Stimulated activated CD8-positive, alpha-beta memory T cell treated with anti-CD3 and anti-CD28 coated beads, Interleukin-2, amount 100 ng/mL, for 1 hour (primary cell): ENCODE measurements around the gene SEC24A.
"Not testable (repeated sequence)": the region's sequence is repeated elsewhere in the genome, so short reads cannot be mapped to it uniquely, and the experiment has no call there.

Experiments
- DNase-seq, 2 donors: peaks; one replicate each; pipeline ENCODE4 v3.0.0-alpha.2; 2020; ENCODE audit warnings: low read depth in 2 of 2

The SEC24A gene

DNA sequence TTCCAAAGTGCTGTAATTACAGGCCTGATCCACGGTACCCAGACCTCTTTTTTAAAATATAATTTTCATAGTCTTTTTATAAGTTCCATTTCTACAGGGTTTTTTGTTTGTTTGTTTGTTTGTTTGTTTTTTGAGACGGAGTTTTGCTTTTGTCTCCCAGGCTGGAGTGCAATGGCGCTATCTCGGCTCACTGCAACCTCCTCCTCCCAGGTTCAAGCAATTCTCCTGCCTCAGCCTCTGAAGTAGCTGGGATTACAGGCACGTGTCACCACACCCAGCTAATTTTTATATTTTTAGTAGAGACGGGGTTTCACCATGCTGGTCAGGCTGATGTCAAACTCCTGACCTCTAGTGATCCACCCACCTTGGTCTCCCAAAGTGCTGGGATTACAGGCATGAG, 2.1 kb downstream of the SEC24A start:
- DNase-seq, result not testable (repeated sequence)

- DNase-seq, result no peak
These were observed 2.9 kb downstream of the SEC24A start for GRCh38 chr5:134651531-134651930.

GRCh38 chr5:134656690-134657089, 8.1 kb downstream of the SEC24A start:
- no peak for DNase-seq

DNA sequence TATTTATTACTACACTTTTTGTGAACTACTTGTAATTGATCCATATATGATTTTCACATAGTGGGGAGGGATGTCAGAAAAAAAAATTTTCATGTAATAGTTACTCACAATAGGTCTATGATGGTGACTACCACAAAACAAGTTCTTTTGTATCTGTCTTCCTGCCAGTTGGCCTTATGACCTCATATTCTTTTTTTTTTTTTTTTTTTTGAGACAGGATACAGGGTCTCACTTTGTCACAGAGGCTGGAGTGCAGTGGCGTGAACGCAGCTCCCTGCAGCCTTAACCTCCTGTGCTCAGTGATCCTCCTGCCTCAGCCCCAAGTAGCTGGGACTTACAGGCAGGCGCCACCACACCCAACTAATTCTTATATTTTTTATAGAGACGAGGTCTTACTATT, 10.9 kb downstream of the SEC24A start:
- no peak for DNase-seq

DNA sequence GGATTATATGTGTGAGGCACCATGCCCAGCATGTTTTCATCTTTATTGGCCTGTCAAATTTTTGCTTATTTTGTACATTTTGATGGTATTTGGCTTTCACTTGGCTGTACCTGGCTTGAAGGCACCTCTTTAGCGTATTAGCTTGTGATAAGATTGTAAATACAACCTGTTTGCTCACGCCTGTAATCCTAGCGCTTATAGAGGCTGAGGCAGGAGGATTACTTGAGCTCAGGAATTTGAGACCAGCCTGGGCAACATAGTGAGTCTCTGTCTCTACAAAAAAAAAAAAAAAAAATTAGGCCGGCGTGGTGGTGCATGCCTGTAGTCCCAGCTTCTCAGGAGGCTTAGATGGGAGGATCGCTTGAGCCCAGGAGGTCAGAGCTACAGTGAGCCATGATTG, 11.3 kb downstream of the SEC24A start:
- DNase-seq, result no peak

- DNase-seq, result no peak
These were observed 14.4 kb downstream of the SEC24A start for GRCh38 chr5:134662971-134663370.

DNA sequence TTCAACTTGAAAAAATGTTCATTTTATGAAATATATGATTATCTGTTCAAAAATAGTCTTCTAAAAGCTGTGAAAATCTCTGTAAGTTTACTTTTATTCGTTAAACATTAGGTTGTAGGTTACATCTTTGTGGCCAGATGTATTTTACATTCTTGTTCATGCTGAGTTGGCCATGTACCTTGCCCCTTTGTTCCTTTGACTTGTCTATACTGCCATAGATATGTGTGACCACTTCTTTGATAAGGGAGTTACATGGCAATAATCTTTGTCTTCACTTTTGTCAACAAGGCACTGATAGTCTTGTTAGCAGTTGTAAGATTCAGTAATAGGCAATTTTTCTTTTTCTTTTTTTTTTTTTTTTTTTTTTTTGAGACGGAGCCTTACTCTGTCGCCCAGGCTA, 15.9 kb downstream of the SEC24A start:
- no peak for DNase-seq

GRCh38 chr5:134673546-134673945, 25.0 kb downstream of the SEC24A start:
- not testable (repeated sequence) for DNase-seq

- not testable (repeated sequence) for DNase-seq
These were observed 28.8 kb downstream of the SEC24A start for GRCh38 chr5:134677357-134677756.

- not testable (repeated sequence) for DNase-seq
These were observed 41.6 kb downstream of the SEC24A start for GRCh38 chr5:134690144-134690543.

GRCh38 chr5:134692722-134693121, 44.1 kb downstream of the SEC24A start:
- DNase-seq, result no peak

- no peak for DNase-seq
These were observed 59.7 kb downstream of the SEC24A start for GRCh38 chr5:134708301-134708700.

DNA sequence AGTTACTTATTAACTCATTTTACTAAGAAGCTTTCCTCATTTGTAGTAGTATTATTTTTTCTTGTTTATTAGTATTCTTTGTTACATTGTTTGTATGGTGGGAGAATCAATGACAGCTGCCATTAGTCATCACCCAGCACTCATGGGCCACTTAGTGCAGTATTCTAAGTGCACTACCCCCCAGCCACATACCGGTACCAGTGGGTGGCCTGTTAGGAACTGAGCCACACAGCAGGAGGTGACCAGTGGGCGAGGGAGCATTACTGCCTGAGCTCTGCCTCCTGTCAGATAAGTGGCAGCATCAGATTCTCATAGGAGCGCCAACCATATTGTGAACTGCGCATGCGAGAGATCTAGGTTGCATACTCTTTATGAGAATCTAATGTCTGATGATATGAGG, 65.5 kb downstream of the SEC24A start:
- no peak for DNase-seq

DNA sequence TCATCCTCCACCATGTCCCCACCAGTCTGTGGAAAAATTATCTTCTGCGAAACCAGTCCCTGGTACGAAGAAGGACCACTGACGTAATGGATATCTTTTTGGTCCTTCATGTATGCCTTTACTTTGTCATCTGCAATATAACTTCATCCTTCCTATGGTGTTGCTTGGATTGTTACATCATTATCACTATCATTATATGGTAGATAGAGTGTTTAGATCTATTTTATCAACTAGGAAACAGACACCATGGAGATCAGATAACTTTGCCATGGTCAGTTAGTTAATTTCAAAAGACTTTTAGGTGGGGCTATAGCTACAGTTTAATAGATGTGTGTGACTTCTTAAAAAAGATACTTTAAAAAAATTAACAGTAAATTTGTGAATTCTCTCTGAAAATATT, 66.0 kb downstream of the SEC24A start:
- no peak for DNase-seq

DNA sequence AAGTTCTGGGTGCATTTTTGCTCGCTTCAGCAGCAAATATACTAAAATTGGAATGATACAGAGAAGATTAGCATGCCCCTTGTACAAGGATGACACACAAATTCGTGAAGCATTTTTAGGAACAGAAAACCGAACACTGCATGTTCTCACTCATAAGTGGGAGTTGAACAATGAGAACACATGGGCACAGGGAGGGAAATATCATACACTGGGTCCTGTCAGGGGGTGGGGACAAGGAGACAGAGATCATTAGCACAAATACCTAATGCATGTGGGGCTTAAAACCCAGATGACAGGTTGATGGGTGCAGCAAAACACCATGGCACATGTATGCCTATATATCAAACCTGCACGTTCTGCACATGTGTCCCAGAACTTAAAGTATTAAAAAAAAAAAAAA, 66.9 kb downstream of the SEC24A start:
- not testable (repeated sequence) for DNase-seq

GRCh38 chr5:134724872-134725271, 76.3 kb downstream of the SEC24A start:
- no peak for DNase-seq

DNA sequence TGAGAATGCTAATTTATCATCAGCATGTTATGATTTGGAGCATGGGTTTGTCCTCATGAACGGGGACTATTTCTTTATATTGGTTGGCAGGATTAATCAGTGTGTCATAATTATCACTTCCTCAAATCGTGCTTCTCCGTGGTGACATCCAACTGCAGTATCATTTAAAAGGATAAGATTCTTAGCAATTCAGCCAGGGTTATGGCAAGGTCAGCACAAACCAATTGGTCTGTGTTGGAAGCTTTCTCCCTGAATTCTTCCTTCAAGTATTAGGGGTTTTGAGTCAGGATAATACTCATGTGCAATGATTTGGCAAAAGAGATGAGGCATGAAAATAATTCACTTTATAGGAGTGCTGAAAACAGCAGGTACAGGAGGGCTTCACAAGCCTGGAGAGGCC, 84.2 kb downstream of the SEC24A start:
- DNase-seq, result no peak

GRCh38 chr5:134735243-134735642, 86.7 kb downstream of the SEC24A start:
- DNase-seq, result no peak

DNA sequence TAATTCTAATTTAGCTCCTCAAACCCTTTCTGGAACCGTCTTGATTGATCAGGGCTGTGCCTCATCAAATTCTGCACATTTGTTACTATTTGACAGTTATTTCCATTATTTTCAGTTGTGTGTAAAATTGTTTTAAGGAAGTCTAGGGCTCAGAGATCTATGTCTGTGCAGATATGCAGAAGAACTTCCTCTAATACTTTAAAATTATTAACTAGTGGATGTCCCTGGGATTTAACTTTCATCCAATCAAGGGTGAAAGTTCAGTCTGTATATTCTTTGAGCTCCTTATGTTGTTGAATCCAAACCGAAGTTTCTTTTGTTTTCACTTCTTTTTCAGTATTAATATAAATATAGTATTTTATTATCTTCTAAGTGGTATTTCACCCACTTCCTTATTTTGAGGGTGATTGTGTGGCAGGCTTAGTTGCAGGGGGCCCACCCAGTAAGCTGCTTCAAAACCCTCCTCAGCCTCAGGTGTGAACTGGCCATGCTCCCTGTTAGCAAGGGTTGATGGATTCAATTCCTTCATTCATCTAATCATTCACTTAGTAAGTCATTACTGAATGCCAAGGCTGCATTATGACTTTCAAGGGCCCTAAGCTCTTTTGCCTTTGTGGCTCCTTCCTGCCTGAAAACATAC, 87.7 kb downstream of the SEC24A start:
- no peak for DNase-seq

DNA sequence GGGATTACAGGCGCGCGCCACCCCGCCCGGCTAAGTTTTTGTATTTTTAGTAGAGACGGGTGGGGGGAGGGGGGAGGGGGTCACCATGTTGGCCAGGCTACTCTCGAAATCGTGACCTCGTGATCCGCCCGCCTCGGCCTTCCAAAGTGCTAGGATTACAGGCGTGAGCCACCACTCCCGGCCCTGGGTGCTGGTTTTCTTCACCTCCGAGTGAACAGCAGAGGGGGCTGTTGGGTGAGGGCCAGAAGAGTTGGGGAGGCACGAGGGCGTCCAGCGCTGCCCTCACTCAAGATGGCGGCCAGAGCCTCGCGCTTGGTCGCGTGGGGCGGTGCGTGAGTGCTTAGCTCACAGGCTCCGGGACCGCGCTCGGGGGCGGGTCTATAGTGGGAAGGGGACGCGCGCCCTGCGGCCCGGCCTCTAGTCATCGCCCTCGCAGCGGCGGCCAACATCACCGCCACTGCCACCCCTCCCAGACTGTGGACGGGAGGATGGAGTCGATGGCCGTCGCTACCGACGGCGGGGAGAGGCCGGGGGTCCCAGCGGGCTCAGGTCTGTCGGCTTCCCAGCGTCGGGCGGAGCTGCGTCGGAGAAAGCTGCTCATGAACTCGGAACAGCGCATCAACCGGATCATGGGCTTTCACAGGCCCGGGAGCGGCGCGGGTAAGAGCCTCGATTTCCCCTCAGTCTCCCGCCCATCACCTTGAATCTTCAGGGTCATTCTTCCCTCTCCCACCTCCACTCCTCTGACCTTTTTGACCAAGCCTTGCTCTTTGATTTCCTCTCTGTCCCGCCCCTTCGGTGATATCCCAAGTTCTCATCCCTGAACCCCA, 89.8 kb downstream of the SEC24A start, which contains the start of gene CAMLG:
Gene CAMLG, plus strand, starts transcription at position 416 of the 830 bp plus-strand sequence. Its CDS starts 73 bp downstream, at position 489.
- peak; percentile 92 to 95 for DNase-seq

GRCh38 chr5:134738963-134739661, 90.5 kb downstream of the SEC24A start:
- DNase-seq, result no peak

DNA sequence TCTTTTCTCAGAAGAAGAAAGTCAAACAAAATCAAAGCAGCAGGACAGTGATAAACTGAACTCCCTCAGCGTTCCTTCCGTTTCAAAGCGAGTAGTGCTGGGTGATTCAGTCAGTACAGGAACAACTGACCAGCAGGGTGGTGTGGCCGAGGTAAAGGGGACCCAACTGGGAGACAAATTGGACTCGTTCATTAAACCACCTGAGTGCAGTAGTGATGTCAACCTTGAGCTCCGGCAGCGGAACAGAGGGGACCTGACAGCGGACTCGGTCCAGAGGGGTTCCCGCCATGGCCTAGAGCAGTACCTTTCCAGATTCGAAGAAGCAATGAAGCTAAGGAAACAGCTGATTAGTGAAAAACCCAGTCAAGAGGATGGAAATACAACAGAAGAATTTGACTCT, 92.5 kb downstream of the SEC24A start:
- no peak for DNase-seq

GRCh38 chr5:134742134-134742533, 93.5 kb downstream of the SEC24A start:
- DNase-seq, result no peak
